Activated CD4-positive, alpha-beta T cell treated with anti-CD3 and anti-CD28 coated beads for 36 hours (primary cell): Measurements from ENCODE around the gene KRT81. TPM values are rescaled to one million over a fixed set of nuclear protein-coding genes. Genes with fewer than 3 reads are reported as not detected.
"Not testable (repeated sequence)": the region's sequence is repeated elsewhere in the genome, so short reads cannot be mapped to it uniquely, and the experiment has no call there.

Source experiments
- ATAC-seq: fragments of 200-7000 bp; cut with Tn5 transposase; one replicate; pipeline ENCODE4 v1.10.0; 2021; ENCODE audit warnings: mild to moderate bottlenecking, moderate library complexity
- CTCF ChIA-PET: fragments of 350-600 bp; sonication (Branson Sonifier 250); formaldehyde crosslinking; loops from one replicate; lab custom pipeline; 2021; ENCODE audit warnings: antibody characterized with exemption; lab: Charles Lee
- POLR2A ChIA-PET: fragments of 350-600 bp; sonication (Branson Sonifier 250); formaldehyde crosslinking; loops from one replicate; lab custom pipeline; 2021; ENCODE audit warnings: antibody characterized with exemption, inconsistent platforms; lab: Charles Lee
- DNase-seq: peaks from one replicate; pipeline ENCODE4 v3.0.0-alpha.2; 2020
- H3K27ac Mint-ChIP-seq: one replicate; pipeline ENCODE4 v1.8.0; 2021; ENCODE audit warnings: mixed read lengths
- H3K27me3 Mint-ChIP-seq: one replicate; pipeline ENCODE4 v1.8.0; 2021; ENCODE audit warnings: mixed read lengths
- H3K36me3 Mint-ChIP-seq: one replicate; pipeline ENCODE4 v1.8.0; 2021; ENCODE audit warnings: low read depth, mixed read lengths
- H3K4me1 Mint-ChIP-seq: one replicate; pipeline ENCODE4 v1.8.0; 2021; ENCODE audit warnings: mixed read lengths
- H3K4me3 Mint-ChIP-seq: one replicate; pipeline ENCODE4 v1.8.0; 2021; ENCODE audit warnings: mild to moderate bottlenecking, moderate library complexity, mixed read lengths
- H3K9me3 Mint-ChIP-seq: one replicate; pipeline ENCODE4 v1.8.0; 2021; ENCODE audit warnings: low read depth, mixed read lengths
- intact Hi-C, 2 experiments: fragments of 100-400 bp; cut with DNase I in 1 of 2; cut with micrococcal nuclease in 1 of 2; formaldehyde crosslinking; loops; one replicate each; pipeline versions ENCODE4 v1.14.2 to v1.15.1; 2022 to 2024; cut with DNase I, micrococcal nuclease
- total RNA-seq, 2 experiments: library from RNA; stranded (reverse); gene quantifications; one replicate each; pipeline ENCODE4 v1.2.3, GENCODE V29; 2021

The KRT81 gene
- total RNA-seq, 2 experiments from 2014 or later: not detected

DNA sequence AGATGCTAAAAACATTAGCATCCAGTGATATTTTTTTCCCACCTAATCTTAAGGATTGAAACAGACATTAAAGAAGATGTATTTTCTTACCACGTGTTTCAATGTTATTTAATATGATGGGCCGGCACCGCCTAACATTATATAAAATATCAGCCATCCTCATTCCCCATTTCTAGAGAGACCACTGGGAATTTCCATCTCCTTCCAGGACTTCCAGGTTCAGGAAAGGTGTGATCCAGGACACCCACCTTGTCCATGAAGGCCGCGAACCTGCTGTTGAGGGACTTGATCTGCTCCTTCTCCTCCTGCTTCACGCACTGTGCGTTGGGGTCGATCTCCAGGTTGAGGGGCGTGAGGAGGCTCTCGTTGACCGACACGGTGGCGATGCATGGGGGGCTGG, 33.4 kb downstream of the KRT81 start:
- ATAC-seq, H3K27ac Mint-ChIP-seq, POLR2A ChIA-PET, DNase-seq, H3K9me3 Mint-ChIP-seq, H3K4me1 Mint-ChIP-seq, intact Hi-C loops, H3K4me3 Mint-ChIP-seq, H3K36me3 Mint-ChIP-seq: not testable (repeated sequence)
- CTCF ChIA-PET: interaction anchor here (1.2 kb wide), 1 partner anchor 21 kb away, joined by 3 read pairs; no protein-coding TSS in a partner anchor
- peaks cover 65% of the 10 kb centered on the region for H3K27me3 Mint-ChIP-seq

DNA sequence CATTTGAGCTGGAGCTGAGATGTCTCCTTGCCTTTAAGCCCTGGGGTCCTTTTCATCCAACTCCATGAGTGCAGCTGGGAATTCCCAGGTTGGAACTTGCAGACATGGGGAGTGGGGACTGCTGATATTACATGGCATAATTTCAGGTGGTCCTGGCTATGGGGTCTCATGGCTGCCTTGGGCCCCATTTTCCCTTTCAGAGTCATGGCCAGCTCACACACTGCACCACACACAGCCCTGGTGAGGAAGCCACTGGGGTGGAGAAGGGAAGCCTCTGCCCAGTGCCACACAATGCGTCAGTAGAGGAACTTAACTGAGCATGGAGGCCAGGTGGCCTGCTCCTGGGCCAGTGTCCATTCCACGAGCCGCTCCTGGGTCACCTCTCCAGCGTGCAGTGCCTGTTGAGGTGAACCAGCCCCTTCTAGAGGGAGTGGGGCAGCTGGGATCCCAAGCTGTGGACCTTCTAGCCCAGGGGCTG, 34.2 kb downstream of the KRT81 start:
- H3K9me3 Mint-ChIP-seq: no peaks in the 10 kb centered on the region

DNA sequence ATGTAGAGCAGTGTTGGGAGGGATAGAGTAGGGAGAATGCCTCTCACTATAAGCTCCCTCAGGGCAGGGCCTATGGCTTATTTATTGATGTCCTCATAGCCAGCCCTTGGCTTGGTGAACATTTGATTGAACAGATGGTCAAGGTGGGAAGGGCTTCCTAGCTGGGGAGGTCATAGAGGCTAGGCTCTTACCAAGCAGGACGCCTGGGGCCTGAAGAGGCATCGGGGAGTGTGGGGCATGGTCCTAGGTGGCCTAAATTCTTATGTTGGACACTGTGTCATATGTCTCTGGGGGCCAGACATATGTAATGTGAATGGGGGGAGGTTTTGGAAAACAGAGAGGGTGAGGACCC, 34.8 kb downstream of the KRT81 start:
- no peak overlapping the region for H3K27ac Mint-ChIP-seq
- DNase-seq (no peak), ATAC-seq (no peak)
- ChIA-PET POLR2A (no interaction called here), CTCF (interaction anchor here (1.0 to 1.2 kb wide), 2 partner anchors 23 to 24 kb away, joined by 3 read pairs; no protein-coding TSS in a partner anchor)
- H3K9me3 Mint-ChIP-seq: no peaks in the 10 kb centered on the region
- no peak overlapping the region for H3K4me3 Mint-ChIP-seq
- H3K36me3 Mint-ChIP-seq: no peaks in the 10 kb centered on the region
- H3K4me1 Mint-ChIP-seq: peaks cover 2% of the 10 kb centered on the region
- intact Hi-C loops: no loop called here
- H3K27me3 Mint-ChIP-seq: peaks cover 54% of the 10 kb centered on the region

More for the DNA sequence above, 34.2 kb downstream of the KRT81 start:
- DNase-seq: no peak
- H3K27ac Mint-ChIP-seq: no peak overlapping the region
- no peak overlapping the region for H3K4me3 Mint-ChIP-seq
- peaks cover 58% of the 10 kb centered on the region for H3K27me3 Mint-ChIP-seq
- H3K4me1 Mint-ChIP-seq: peaks cover 2% of the 10 kb centered on the region
- POLR2A ChIA-PET: no interaction called here
- intact Hi-C loops: no loop called here
- no peak for ATAC-seq
- CTCF ChIA-PET: interaction anchor here (0.6 to 1.2 kb wide), 3 partner anchors 22 to 96 kb away, joined by 3 to 4 read pairs (median 3); no protein-coding TSS in a partner anchor
- H3K36me3 Mint-ChIP-seq: no peaks in the 10 kb centered on the region

DNA sequence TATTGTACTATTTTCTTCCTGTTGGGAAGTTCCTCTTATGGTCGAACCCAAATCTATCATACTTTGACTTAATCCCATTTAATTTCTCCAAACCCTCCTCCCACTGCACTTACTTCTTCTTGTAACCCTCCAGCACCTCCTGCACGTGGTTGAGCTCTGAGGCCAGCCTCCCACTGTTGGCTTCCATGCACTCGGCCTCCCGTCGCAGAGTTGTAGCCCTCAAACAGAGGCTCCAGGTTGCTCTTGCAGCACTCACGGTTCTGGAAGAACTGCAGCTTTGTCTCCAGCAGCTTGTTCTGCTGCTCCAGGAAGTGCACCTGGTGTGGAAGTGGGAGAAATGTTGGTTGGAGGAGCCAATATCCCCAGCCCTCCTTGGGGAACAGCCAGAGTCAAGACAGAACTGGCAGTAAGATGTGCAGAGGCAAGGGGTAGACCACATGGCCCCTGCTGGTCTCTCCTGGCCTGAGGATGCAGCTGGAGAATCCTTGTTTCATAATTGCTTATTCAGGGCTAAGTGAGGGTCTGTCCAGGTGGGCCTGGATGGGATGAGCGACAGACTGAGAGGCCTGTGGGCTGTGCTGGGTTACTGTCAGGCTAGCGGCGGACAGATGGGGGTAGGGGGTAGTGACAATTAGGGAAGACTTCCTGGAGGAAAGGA, 35.3 kb downstream of the KRT81 start:
- ChIA-PET POLR2A (interaction anchor here (0.6 kb wide), 1 partner anchor 474 kb away, joined by 3 read pairs; no protein-coding TSS in a partner anchor), CTCF (interaction anchor here (1.0 kb wide), 1 partner anchor 24 kb away, joined by 3 read pairs; no protein-coding TSS in a partner anchor)
- no peak for ATAC-seq
- no peaks in the 10 kb centered on the region for H3K9me3 Mint-ChIP-seq
- H3K27ac Mint-ChIP-seq: no peak overlapping the region
- no peaks in the 10 kb centered on the region for H3K36me3 Mint-ChIP-seq
- peaks cover 4% of the 10 kb centered on the region for H3K4me1 Mint-ChIP-seq
- no peak for DNase-seq
- peaks cover 51% of the 10 kb centered on the region for H3K27me3 Mint-ChIP-seq
- H3K4me3 Mint-ChIP-seq: no peak overlapping the region
- intact Hi-C loops: no loop called here

DNA sequence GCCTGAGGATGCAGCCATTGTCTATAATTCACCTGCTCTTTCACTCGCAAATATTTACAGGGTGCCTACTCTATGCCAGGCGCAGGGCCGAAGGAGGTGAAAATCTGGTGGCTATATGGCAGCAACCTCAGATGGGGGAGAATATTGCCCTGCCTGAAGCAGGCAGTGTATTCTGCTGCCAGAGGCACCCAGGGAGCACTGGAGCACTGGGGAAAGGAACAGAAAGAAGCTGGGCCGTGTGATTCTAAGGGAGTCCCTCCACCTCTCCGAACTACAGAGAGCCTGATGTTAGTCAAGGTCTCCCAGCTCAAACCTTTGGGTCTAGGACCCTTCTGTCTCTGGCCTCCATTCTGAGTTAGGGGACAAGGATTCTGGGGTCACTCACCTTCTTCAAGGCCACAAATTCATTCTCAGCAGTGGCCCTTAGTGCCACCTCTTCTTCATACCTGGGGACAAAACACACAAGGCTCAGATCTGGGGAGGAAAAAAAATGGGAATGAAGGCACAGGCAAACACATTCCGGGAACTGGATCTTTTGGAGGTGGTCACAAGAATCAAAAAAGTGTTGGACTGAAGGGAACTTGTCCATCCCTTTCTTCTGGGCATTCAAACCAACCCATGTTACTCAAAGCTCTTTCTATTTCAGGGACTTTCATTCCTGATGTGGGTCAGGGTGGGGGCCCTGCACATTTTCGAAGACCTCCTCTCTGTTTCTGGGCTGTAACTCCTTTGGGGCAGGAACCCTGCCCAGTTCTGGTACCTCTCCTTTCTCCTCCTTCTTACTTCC, 36.2 kb downstream of the KRT81 start:
- peaks cover 46% of the 10 kb centered on the region for H3K27me3 Mint-ChIP-seq
- ChIA-PET CTCF (interaction anchor here (1.0 kb wide), 1 partner anchor 25 kb away, joined by 3 read pairs; no protein-coding TSS in a partner anchor), POLR2A (no interaction called here)
- no peak for ATAC-seq
- H3K4me1 Mint-ChIP-seq: peaks cover 3% of the 10 kb centered on the region
- H3K27ac Mint-ChIP-seq: no peak overlapping the region
- DNase-seq: no peak
- no peaks in the 10 kb centered on the region for H3K9me3 Mint-ChIP-seq
- no peak overlapping the region for H3K4me3 Mint-ChIP-seq
- H3K36me3 Mint-ChIP-seq: no peaks in the 10 kb centered on the region
- intact Hi-C loops: no loop called here

DNA sequence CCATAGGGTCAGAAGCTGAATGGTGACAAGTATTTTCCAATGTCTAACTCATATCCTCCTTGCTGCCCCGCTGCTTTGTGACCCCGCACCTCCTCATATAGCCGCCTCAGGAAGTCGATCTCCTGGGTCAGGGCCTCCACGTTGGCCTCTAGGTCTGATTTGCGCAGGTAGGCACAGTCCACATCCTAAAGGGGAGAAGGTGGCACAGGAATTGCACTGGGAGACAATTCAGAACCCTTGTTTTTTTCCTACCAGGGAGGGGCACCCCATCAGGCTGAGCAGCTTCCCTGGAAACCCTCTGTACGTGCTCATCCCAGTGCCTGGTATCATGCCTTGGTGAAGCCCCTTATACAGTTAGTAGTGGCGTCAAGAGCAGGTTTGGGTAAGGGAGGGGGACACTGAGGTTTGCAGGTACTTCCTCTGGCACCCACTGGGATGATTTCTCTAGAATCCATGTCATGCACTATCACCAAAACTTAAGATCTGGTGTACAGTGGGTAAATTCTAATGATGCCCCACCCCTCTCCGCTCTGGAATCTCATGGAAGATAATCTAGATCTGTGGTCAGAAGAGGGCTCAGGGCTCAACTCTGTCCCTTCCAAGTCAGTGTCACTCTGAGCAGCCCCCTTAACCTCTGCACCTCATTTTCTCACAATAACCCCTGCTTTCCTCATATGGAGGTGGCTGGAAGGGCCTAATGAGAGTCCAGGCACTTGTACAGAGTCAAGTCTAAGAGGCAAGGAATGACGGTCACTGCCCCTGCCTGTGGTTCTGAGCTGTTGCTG, 37.0 kb downstream of the KRT81 start:
- ChIA-PET POLR2A (no interaction called here), CTCF (no interaction called here)
- no peak overlapping the region for H3K4me3 Mint-ChIP-seq
- intact Hi-C loops: no loop called here
- no peak overlapping the region for H3K27ac Mint-ChIP-seq
- no peaks in the 10 kb centered on the region for H3K9me3 Mint-ChIP-seq
- DNase-seq (no peak), ATAC-seq (no peak)
- peaks cover 7% of the 10 kb centered on the region for H3K4me1 Mint-ChIP-seq
- peaks cover 47% of the 10 kb centered on the region for H3K27me3 Mint-ChIP-seq
- H3K36me3 Mint-ChIP-seq: no peaks in the 10 kb centered on the region

DNA sequence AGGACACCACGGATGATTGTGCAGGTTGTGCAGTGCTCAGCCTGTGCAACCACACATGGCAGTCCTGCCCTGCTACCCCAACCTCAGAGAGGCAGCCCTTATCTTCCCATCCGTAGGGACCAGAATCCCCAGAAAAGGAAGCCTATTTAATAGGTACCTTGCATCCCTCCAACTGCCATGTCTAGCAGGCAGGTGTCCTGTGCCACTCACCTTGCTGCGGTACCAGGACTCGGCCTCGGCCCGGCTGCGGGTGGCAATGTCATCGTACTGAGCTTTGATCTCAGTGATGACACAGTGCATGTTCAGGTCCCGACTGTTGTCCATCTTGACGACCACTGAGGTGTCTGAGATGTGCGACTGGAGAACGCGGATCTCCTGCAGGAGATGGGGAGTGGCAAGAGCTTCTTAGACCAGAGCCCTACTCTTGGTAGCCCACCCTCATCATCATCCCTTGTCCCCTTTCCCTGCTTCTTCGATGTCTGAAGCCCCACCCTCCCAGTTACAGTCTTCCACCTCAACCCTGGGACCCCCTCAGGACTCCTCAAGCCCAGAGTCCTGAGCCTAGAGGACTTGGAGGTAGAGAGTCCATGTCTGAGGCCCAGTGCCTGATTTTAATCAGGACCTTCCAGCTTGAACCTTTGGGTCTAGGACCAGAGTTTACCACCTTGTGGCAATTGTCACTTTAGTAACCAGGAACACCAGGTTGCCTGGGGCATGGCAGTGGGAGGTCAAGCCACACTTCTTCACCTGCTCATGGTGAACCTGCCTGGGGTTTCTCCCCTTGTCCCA, 37.7 kb downstream of the KRT81 start:
- CTCF ChIA-PET: no interaction called here
- H3K36me3 Mint-ChIP-seq: no peaks in the 10 kb centered on the region
- POLR2A ChIA-PET: no interaction called here
- no peak overlapping the region for H3K4me3 Mint-ChIP-seq
- H3K9me3 Mint-ChIP-seq: no peaks in the 10 kb centered on the region
- peaks cover 7% of the 10 kb centered on the region for H3K4me1 Mint-ChIP-seq
- no peak for ATAC-seq
- intact Hi-C loops: no loop called here
- DNase-seq: no peak
- no peak overlapping the region for H3K27ac Mint-ChIP-seq
- H3K27me3 Mint-ChIP-seq: peaks cover 48% of the 10 kb centered on the region

DNA sequence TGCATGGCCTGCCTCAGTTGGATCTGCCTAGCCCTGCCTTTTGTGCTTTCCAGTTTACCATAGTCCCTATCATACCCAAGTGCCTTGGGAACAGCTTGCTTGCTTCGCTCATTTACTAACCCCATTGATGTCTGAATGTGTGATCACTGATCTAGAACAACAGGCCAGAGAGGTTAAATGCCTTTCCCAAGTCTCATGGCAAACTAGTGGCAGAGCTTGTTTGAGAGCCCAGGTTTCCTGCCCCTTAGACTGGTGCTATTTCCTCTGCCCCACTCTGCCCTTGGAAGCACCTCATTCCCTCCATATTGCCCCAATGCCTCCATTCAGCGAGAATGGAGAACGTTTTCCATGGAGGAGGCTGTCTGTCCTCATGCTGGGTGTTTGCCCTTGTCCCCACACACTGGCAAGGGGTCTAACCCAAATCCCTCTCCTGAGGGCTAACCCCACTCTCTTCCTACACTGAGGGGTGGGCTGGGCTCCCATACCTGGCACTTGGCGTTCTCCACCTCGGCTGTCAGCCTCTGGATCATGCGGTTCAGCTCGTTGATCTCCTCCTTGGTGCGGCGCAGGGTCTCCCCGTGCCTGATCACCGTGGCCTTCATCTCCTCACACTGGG, 38.5 kb downstream of the KRT81 start:
- DNase-seq (no peak), ATAC-seq (no peak)
- POLR2A ChIA-PET: no interaction called here
- CTCF ChIA-PET: interaction anchor here (0.8 kb wide), 1 partner anchor 75 kb away, joined by 3 read pairs; no protein-coding TSS in a partner anchor
- H3K27me3 Mint-ChIP-seq: peaks cover 49% of the 10 kb centered on the region
- no peaks in the 10 kb centered on the region for H3K9me3 Mint-ChIP-seq
- no peaks in the 10 kb centered on the region for H3K36me3 Mint-ChIP-seq
- no peak overlapping the region for H3K27ac Mint-ChIP-seq
- intact Hi-C loops: no loop called here
- peaks cover 7% of the 10 kb centered on the region for H3K4me1 Mint-ChIP-seq
- no peak overlapping the region for H3K4me3 Mint-ChIP-seq

DNA sequence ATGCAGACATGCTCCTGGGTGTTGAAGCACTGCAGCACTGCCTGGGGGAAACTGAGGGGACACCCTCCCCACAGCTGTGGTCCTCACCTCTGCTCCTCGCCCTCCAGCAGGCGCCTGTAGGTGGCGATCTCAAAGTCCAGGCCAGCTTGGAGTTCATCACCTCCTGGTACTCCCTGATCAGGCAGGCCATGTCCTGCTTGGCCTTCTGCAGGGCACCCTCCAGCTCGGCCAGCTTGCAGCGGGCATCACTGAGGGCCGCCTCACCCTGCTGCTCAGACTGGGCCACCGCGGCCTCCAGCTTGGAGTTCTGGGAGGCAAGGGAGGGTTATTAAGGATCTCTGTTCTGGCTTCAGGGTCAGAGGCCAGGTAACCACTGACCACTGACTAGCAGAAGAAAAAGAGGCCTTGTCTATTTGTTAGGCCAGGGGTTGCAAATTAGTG, 39.1 kb downstream of the KRT81 start:
- H3K4me3 Mint-ChIP-seq, H3K9me3 Mint-ChIP-seq, H3K27ac Mint-ChIP-seq, POLR2A ChIA-PET, intact Hi-C loops, ATAC-seq, H3K4me1 Mint-ChIP-seq, H3K36me3 Mint-ChIP-seq: not testable (repeated sequence)
- peaks cover 48% of the 10 kb centered on the region for H3K27me3 Mint-ChIP-seq
- CTCF ChIA-PET: interaction anchor here (0.7 to 1.1 kb wide), 3 partner anchors 29 to 75 kb away, joined by 3 to 4 read pairs (median 3); no protein-coding TSS in a partner anchor
- peak; percentile 39 for DNase-seq

DNA sequence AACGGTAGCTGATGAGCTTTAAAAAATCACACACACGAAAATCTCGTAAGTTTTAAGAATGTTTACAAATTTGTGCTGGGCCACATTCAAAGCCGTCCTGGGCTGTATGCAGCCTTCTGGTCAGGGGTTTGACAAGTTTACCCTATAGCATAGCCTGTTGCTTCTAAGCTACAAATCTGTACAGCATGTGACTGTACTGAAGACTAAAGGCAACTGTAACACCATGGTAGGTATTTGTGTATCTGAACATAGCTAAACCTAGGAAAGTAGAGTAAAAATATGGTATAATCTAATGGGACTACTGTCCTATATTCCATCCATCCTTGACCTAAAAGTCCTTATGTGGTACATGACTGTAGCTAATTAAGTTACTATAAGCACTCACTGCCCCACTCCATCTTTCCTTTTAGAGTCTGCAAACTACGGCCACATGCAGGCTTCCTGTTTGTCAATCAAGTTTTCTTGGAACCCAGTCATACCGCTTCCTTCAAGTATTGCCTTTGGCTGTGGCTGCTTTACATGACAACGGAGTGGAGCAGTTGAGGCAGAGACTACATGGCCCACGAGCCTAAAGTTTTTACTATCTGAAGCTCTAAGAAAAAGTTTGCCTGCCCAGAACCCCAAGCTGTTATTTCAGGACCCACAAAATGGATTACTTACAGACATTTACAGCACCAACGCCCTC, 39.8 kb downstream of the KRT81 start:
- H3K4me1 Mint-ChIP-seq: peaks cover 12% of the 10 kb centered on the region
- CTCF ChIA-PET: interaction anchor here (0.6 to 1.1 kb wide), 5 partner anchors 28 to 914 kb away, joined by 3 to 4 read pairs (median 3); no protein-coding TSS in a partner anchor
- peak; percentile 80 for ATAC-seq
- H3K9me3 Mint-ChIP-seq: no peaks in the 10 kb centered on the region
- peaks cover 42% of the 10 kb centered on the region for H3K27me3 Mint-ChIP-seq
- peak; percentile 28 for DNase-seq
- no peak overlapping the region for H3K4me3 Mint-ChIP-seq
- POLR2A ChIA-PET: no interaction called here
- intact Hi-C loops: no loop called here
- H3K27ac Mint-ChIP-seq: no peak overlapping the region
- H3K36me3 Mint-ChIP-seq: no peaks in the 10 kb centered on the region
